ENCODE data around the gene DNALI1. TPM values are rescaled to one million over a fixed set of nuclear protein-coding genes. Genes with fewer than 3 reads are reported as not detected.
"Not testable (repeated sequence)": the region's sequence is repeated elsewhere in the genome, so short reads cannot be mapped to it uniquely, and the experiment has no call there.

The DNALI1 gene
- total RNA-seq, 1 donor from 2014 or later, result 1.6 TPM

DNA sequence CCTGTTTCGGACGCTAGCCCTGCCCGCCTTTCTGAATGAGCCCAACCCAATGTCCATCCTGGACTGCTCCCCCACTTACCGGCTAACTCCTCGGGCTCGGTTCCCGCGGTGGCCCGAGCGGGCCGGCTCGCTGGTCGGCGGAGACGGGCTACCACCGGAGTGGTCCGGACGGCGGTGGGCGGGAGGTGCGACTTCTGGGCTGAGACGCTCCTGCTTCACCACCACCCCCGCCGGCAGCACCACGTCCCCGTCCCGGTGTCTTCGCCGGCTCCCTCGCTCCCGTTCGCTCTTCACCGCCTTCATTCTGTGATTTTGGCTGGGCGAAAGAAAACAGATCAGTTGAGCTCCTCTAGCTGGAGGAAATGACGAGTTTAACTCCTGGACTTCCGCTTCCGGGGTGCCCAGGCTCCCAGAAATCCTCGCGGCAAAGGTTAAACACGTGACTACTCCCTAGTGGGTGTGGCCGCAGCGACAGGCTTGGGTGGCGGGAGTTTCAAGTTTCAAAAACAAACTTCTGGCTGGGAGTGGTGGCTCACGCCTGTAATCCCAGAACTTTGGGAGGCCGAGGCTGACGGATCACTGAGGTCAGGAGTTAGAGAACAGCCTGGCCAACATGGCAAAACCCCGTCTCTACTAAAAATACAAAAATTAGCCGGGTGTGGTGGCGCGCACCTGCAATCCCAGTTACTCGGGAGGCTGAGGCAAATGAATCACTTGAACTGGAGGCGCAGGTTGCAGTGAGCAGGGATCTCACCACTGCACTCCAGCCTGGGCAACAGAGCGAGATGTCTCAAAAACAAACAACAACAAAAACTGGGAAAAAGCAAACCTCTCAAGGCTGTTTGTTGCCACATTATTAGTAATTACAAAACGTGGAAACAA, 2.6 kb upstream of the DNALI1 start, which contains the start of gene SNIP1:
Gene SNIP1 (minus strand): TSS at position 367 of the 882 bp plus-strand sequence. CDS start 64 bp downstream, at position 303.
- DNase-seq, result peak; percentile 97

DNA sequence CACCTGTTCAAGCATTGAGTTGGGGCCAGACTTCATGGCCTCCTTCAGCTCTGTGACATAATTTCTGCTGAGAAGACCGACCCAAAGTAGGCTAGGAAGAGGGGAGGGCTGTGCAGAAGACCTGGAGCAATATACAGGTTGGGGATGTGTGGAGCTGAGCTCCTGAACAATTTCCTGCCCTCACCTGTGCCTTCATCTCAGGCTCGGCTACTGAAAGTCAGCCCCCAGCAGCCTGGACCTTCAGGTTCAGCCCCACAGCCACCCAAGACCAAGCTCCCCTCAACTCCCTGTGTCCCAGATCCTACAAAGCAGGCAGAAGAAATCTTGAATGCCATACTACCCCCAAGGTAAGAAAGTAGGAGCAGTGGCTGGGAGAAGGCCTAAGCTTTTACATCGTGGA, 662 bp downstream of the DNALI1 start:
- no peak for DNase-seq

DNA sequence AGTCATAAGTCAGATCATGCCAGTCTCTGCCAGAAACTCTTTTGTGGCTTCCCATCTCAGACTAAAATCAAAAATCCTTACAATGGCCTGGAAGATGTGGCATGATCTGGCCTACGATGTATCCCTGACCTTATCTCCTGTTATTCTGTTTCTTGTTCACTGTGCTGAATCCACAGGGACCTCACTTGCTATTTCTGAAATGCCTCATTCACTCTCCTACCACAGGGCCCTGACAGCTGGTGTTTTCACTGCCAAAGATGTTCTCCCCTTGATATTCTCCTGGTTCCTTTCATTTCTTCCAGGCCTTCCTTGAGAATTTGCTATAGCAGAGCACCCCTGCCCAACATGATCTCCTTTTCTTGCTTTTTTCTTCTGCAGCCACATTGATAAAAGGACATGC, 1.7 kb downstream of the DNALI1 start:
- no peak for DNase-seq

DNA sequence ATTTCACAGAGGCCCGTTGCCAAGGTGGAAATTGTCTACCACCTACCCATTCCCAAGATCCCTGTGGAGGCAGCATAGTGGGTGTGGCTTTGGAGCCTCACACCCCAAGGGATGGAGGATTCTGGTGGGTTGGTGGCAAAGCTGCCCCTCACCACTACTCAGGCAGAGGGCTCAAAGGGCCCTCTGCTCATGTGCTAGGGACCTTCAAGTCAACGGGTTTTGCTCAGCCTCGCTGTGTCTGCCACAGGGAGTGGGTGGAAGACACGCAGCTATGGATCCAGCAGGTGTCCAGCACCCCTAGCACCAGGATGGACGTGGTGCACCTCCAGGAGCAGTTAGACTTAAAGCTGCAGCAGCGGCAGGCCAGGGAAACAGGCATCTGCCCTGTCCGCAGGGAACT, 2.3 kb downstream of the DNALI1 start:
- DNase-seq, result no peak

DNA sequence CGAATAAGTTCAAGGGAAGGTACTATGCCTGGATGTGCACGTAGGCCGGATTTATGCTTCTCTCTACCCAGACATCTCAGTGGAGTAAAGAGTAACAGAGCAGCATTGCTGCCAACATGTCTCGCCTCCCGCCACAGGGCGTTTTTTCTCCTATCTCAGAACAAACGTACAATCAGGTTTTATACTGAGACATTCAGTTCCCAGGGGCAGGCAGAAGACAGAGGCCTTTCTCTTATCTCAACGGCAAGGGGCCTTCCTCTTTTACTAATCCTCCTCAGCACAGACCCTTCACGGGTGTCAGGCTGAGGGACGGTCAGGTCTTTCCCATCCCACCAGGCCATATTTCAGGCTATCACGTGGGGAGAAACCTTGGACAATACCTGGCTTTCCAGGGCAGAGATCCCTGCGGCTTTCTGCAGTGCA, 3.2 kb downstream of the DNALI1 start:
- not testable (repeated sequence) for DNase-seq

DNA sequence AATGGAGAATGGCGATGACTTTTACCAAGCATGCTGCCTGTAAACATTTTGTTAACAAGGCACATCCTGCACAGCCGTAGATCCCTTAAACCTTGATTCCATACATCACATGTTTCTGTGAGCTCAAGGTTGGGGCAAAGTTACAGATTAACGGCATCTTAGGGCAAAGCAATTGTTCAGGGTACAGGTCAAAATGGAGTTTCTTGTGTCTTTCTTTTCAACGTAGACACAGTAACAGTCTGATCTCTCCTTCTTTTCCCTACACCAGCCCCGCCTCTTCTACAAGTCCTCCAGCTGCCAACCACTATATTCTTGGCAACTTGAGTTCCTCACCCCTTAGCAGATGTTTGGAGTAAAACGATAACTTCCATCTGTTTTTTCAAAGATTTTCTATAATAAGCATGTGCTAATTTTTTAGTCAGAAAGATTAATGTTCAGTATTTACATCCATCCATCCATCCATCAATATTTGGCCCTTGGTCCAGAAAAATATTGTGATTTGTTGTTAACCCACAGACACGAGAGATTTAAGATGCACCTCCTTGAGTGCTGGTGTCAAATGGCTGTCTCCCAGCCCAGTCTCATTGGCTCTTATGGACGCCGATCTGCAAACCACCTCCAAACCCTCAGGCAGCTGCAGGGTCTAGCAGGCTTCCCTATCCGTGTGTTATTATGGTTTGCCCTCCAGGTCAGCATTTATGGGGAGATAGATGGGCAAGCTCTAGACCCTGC, 3.8 kb downstream of the DNALI1 start:
- DNase-seq, result peak; percentile 84

DNA sequence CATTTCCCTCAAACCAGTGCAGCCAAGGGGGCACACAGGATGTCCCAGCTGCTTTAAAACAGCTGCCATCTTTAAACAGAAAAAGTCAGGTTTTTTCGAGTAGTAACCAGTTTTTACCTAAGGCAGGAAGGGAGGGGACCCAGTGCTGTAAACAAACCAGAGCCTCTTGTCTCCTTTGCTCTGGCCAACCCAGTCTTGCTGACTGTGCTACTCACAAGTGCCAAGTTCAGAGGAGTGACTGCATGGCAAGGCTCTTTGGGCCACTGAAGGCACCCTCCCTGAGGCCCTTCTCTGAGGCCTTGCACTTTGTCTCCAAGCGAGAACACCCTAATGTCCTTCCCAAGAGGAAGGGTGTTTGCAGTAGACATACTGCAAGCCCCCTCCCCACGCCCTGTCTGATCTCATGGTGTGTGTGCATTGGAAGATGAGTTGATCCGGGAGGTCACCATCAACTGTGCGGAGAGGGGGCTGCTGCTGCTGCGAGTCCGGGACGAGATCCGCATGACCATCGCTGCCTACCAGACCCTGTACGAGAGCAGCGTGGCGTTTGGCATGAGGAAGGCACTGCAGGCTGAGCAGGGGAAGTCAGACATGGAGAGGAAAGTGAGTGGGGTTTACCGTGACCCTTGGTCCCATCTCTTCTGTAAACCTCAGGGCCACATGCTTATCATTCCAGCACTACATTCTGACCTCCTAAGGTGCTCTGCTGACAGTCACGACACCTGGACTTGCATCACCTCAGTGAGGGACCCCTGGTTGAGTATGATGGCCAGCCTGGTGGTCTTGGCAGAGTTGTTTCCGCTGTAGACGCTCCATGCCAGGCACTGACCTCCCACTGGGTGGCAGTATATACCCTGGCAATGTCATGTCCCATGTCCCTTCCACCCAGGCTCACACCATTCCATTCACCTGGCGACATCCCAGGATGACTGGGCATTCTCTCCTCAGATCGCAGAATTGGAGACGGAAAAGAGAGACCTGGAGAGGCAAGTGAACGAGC, 4.7 kb downstream of the DNALI1 start:
- peak; percentile 11 for DNase-seq

DNA sequence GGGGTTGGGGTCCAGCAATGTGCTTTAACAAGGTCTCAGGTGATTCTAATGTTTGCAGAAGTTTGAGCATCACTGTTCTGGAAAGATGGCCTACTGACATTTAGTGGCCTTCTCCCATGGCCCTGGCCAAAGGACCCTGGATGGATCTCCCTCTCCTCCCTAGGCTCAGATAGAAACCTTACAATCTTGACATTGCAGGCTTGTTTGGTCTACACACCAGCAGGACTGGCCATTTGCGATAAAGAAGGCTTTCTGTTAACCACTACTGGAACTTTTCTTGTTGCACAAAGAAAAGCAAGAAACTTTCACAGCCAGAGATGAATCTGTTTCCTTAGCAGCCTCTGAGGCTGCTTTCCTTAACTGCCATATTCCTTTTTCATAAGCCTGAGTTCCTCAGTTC, 6.2 kb downstream of the DNALI1 start:
- DNase-seq, result no peak

DNA sequence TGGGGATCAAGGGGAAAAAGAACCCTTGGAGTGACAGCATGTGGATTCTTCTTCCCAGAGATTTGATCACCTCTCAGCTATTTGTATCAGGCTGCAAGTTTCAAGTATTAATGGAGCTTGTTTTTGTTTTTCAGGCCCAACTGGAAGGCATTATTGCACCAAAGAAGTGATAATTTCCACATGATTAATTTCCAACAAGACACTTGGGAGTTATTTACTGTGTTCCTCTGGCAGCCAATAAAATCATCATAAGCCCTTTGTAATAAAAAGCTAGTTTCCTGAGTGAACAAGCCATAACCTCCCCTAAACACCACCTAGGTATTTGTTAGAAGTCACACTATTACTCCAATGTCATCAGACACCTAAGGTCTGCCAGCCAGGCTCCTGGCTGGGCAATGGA, 8.2 kb downstream of the DNALI1 start:
- DNase-seq, result no peak

DNA sequence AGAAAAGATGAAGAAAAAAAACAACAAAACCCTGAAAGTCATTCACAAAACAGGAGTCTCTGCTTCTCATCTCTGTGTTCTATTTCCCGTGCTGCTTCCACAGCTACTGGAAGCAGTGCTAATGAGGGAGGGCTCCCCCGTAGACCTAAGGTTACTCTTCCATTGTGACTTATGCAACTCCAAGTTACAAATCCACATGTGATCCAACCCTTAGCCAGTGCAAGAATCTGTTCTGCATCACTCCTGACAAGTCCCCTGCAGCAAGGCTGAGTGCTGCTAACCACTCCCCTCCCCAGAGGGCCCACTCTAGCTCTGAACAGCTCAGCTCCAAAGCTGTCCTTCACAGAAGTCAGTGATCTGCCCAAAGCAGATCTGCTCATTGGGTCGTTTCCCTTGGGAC, 10.3 kb downstream of the DNALI1 start:
- peak; percentile 21 for DNase-seq

DNA sequence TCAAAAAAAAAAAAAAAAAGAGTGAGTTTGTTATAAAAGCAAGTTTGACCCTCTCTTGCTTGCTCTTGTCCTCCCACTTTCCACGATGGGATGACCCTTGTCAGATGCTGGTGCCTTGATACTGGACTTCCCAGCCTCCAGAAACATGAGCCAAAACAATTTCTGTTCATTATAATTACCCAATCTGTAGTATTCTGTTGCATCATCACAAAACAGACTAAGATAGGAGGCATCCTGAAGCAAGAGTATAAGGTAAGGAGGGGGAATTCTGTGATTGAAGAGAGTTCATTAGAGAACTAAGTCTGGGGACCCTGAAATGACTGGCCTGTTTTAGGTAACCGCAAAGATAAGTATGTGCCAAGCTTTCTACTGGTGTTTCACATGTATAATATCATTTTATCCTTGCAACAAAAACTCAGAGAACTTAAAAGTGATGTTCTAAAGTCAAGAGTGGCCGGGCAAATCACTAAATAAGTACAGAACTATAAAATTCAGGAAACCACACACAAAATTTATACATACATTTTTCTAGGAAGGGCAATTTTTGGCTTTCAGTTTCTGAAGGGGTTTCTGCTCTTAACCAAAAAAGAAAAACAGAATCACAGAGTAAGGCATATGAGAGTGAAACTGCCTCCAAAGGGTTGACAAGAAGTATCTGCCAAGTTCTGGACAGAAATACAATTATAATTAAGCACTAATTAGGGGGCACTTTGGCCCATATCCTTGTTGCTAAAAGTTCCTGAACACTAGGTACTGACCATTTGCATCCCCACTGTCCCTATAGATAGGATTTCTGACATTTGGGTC, 14.0 kb downstream of the DNALI1 start:
- DNase-seq, result no peak

DNA sequence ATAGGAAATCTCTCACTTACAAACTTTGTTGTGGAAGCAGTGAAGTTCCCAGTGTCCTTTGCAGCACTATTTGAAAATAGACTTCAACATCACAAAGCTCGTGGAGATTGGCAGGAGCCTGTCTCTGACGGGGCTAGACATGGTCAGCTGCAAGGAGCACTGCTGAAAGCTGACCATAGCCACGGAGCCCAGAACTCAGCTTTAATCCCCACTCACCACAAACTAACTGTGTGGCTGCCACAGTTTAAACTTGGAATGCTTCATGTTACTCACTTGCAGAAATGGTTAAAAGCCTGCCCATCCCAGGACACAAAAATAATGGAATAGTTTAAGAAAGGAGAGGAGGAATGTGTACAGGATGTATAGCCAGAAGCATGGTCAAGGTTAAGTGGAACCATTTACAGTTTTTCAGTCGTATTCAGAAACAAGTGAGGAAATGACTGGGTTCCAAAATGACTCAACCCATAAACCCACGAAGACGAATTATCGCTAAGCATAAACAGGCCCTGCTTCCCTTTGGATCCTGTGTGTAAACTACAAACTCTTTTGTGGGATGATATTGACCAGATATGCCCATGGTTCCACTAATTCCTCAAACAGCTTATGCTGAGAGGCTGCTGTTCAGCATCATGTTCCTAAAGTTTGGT, 18.2 kb downstream of the DNALI1 start:
- peak; percentile 51 for DNase-seq

DNA sequence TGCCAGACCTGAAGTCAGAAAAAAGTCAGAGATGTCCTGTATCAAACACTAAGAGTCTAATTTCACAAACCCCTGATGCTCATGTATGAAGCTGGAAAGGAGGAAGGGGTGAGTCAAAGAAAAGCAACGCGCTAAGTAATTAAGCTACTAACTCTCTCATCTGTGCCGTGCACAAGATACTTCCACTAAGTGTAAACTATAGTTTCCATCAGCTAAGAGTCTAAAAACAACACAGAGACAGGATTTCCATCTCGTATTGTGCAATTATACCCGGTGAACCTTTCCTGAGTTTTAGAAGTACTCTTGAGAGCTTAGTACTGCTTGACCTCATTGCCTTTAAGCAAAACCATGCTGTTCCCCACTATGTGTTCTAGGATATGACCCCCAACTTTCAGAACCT, 19.0 kb downstream of the DNALI1 start:
- DNase-seq, result no peak

DNA sequence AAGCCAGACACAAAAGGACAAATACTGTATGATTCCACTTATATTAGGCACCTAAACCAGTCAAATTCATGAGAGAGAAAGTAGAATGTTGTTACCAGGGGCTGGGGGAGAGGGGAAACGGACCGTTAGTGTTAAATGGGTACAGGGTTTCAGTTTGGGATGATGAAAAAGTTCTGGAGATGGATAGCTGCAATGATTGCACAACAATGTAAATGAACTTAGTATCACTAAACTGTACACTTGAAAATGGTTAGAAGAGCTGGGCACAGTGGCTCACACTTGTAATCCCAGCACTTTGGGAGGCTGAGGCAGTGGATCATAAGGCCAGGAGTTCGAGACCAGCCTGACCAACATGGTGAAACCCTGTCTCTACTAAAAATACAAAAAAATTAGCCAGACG, 27.8 kb downstream of the DNALI1 start:
- DNase-seq, result not testable (repeated sequence)

DNA sequence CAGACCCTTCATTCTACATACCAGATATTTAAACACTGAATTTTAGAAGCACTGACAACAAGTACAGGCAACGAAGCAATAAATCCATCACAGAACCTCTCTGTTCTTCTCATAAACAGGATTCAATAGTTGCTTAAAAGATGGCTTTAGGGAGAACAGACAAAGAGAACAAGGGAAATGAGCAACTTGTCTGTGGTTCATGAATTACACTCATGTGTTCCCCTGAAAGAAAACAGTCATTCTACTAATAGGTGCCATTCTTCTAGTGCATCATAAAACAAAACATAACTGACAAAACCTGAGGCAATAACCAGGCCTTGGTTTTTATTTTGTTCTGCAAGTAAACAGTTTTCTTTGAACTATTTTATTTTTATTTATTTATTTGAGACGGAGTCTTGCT, 32.2 kb downstream of the DNALI1 start:
- no peak for DNase-seq

DNA sequence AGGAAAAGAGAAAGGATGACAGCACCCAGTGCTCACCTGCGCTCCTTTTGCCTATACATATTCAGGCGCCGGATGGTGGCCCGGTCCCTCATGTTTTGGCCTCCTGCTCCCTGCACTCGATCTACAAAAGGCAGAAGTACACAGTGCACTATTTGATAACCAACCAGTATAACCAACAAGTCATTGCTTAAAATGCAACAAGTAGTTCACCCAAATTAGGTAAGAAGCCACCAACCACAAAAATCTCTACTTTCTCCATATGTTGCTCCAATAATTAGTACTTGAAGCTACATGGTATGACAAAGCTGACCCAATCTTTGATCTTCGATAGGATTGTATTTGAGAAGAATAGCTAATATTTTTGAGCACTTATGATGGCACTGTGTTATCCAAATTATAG, 37.0 kb downstream of the DNALI1 start:
- DNase-seq, result no peak

DNA sequence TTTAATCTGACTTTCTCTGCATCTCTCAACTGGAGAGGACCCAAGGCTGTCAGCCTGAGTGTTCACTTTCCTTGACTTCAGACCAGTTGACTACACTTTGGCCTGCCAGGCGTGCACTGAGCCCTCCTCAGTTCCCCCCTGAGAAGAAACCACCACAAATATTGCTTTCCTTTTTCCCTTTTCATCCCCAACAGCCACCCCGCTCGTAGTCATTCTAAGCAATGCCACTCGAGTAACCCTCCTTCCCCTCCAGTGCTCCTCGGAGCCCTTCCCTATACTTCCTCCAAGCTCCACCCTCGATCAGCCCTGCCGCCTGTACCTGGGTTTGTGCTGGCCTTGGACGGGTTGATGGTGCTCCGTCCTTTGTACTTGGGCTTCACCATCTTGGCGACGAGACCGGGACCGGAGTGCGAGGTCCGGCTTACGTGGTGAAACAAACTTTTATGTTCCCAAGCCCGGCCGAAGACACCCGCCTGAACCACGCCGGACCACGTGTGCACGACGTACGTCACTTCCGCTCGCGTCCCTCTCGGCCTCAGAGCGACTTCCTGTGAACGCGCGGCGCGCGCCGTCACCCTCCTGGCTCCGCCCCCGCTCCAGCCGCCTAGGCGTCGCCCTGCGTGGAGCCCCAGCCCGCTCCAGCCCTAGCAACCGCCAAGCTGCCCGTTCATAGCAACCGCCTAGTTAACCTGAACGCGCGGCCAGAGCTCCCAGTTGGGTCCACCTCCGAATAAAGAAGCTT, 38.9 kb downstream of the DNALI1 start, which contains the start of gene GNL2:
Gene GNL2 (minus strand): TSS at position 498 of the 742 bp plus-strand sequence. CDS start 115 bp downstream, at position 383.
- DNase-seq, result peak; percentile 99

DNA sequence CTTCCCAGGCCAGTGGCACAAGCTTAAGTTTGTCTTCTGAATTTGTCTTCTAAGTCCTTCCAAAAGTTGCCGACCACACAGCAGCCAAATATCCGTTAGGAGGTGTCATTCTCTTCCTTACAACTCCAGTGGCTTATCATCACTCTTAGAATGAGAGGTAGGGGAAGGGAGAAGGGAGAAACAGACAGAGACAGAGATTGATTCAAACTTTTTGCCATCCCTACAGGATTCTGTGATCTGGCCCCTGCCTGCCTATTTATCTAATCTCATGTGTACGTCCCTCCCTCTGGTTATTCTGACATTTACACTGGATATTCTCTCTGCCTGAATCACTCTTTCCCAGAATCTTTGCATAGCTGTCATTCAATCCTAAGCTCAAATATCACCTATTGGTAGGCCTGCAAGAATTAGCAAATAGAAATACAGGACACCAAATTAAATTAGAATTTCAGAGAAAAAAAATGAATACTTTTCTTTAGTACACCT, 39.5 kb downstream of the DNALI1 start:
- no peak for DNase-seq

DNA sequence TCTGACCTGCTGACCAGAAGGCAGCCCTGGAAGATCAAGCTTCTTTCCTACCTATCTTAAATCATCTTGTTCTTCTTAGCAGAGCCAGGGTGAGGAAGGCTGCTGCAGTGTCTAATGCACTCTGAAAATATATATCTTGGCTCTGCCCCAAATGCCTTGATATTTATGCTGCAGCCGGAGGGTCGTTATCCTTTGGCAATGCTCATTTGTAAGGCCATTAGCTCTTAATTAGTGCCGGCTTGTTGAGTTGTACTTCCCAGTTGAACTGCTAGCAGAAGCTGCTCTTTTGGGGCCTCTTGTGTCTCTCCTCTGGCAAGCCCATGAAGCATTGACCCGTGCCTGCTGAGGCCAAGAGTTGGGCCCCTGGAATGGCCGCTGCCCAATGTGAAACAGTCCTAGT, 43.2 kb downstream of the DNALI1 start:
- no peak for DNase-seq

DNA sequence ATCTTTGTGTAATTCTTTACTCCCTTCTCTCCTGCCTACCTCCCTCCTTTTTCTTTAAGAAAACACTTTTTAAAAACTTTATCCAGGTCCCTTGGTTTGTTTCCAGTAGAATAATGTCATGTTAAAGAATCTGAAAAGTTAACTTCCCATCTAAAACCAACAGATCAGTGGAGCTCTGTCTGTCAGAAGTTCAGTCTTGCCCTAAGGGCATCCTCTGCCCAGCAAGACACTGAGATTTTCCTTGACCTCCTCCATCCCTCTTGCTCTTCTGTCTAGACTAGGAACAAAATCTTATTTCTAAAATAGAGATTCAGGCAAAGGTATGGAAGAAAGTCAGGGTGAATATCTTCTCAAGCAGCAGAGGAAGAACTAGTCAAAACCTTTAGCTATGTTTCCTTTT, 44.7 kb downstream of the DNALI1 start:
- DNase-seq, result no peak
